Forelimb muscle (tissue), 1 donor: ENCODE measurements around the gene ALKBH2. TPM values are rescaled to one million over a fixed set of nuclear protein-coding genes. Genes with fewer than 3 reads are reported as not detected.

ENCODE experiments used
- DNase-seq: peaks from one replicate; pipeline ENCODE4 v3.0.0-alpha.2; 2013; ENCODE audit warnings: low read depth
- polyA plus RNA-seq: library from polyadenylated mRNA; unstranded; fragments of 120-200 nt; gene quantifications from one replicate; pipeline ENCODE4 v1.2.1, GENCODE V29; 2013; ENCODE audit not compliant: insufficient read length

The ALKBH2 gene
- 17.5 TPM for polyA plus RNA-seq

- peak; percentile 84 for DNase-seq
Observed at GRCh38 chr12:109093022-109093918, at the start of gene ALKBH2. Gene ALKBH2 (minus strand): TSS chr12:109093472. CDS start chr12:109092786, 686 bp downstream.

GRCh38 chr12:109140560-109140959, 47.3 kb upstream of the ALKBH2 start:
- no peak for DNase-seq

- DNase-seq: no peak
Observed at GRCh38 chr12:109139791-109140190, 46.5 kb upstream of the ALKBH2 start.

- DNase-seq: no peak
Observed at GRCh38 chr12:109139360-109139759, 46.1 kb upstream of the ALKBH2 start.

GRCh38 chr12:109137055-109137454, 43.8 kb upstream of the ALKBH2 start:
- no peak for DNase-seq

- no peak for DNase-seq
Observed at GRCh38 chr12:109134186-109134917, 41.1 kb upstream of the ALKBH2 start.

- no peak for DNase-seq
Observed at GRCh38 chr12:109131154-109132050, 38.1 kb upstream of the ALKBH2 start.

- no peak for DNase-seq
Observed at GRCh38 chr12:109130297-109131153, 37.3 kb upstream of the ALKBH2 start.

GRCh38 chr12:109127533-109128242, 34.4 kb upstream of the ALKBH2 start:
- no peak for DNase-seq

GRCh38 chr12:109126784-109127183, 33.5 kb upstream of the ALKBH2 start:
- DNase-seq: peak; percentile 58

- no peak for DNase-seq
Observed at GRCh38 chr12:109125791-109126190, 32.5 kb upstream of the ALKBH2 start.

- no peak for DNase-seq
Observed at GRCh38 chr12:109124878-109125648, 31.8 kb upstream of the ALKBH2 start.

GRCh38 chr12:109121346-109121880, 28.1 kb upstream of the ALKBH2 start:
- no peak for DNase-seq

- no peak for DNase-seq
Observed at GRCh38 chr12:109120557-109120956, 27.3 kb upstream of the ALKBH2 start.

- no peak for DNase-seq
Observed at GRCh38 chr12:109120095-109120494, 26.8 kb upstream of the ALKBH2 start.

GRCh38 chr12:109116611-109116949, 23.3 kb upstream of the ALKBH2 start:
- DNase-seq: no peak

GRCh38 chr12:109115758-109116610, 22.7 kb upstream of the ALKBH2 start, which contains the start of gene ACACB:
Gene ACACB (plus strand): TSS chr12:109116587. CDS start chr12:109139406, 22,819 bp downstream.
- no peak for DNase-seq

- DNase-seq: no peak
Observed at GRCh38 chr12:109115404-109115757, 22.1 kb upstream of the ALKBH2 start.
